Endothelial cell of umbilical vein (primary cell): ENCODE data around the gene STRA6. TPM values are rescaled to one million over a fixed set of nuclear protein-coding genes. Genes with fewer than 3 reads are reported as not detected.

Source experiments
- BruUV-seq: library from RNA; stranded (reverse); fragments of 400-500 nt; replicated peaks from 2 replicates; lab custom pipeline; 2021; lab: Mats Ljungman, UMichigan
- CTCF ChIA-PET: fragments of 300-600, 350-600 bp; sonication (Branson Sonifier 250); formaldehyde crosslinking; loops from one replicate; lab custom pipeline; 2021; ENCODE audit warnings: antibody characterized with exemption, inconsistent platforms; lab: Charles Lee
- POLR2A ChIA-PET: fragments of 300-600, 350-600 bp; sonication (Branson Sonifier 250); formaldehyde crosslinking; loops from one replicate; lab custom pipeline; 2021; ENCODE audit warnings: antibody characterized with exemption, inconsistent platforms; lab: Charles Lee
- DNase-seq: peaks from one replicate; pipeline ENCODE4 v3.0.0-alpha.2; 2011; ENCODE audit warnings: low read depth, low spot score
- FAIRE-seq: peaks from 2 replicates; lab custom pipeline; 2011; peaks lifted over from hg19 to GRCh38; lab: Jason Lieb, UNC
- H2AFZ ChIP-seq: 2 replicates; pipeline ENCODE4 v1.6.0; 2012; ENCODE audit warnings: low read depth, low read length, control low read depth, inconsistent platforms
- H3K27ac ChIP-seq: 2 replicates; pipeline ENCODE4 v1.5.1; 2011; ENCODE audit warnings: low read depth, mild to moderate bottlenecking, control low read depth, low read length, moderate library complexity; ENCODE audit not compliant: insufficient read depth
- H3K27me3 ChIP-seq, 2 experiments: 2 replicates each; pipeline versions ENCODE4 v1.6.0 to v1.6.1; 2011; ENCODE audit warnings: low read length in 2 of 2, mixed read lengths in 1 of 2; ENCODE audit not compliant: control insufficient read depth in 2 of 2, insufficient read depth in 2 of 2
- H3K36me3 ChIP-seq, 2 experiments: 2 replicates in 1 of 2; 3 replicates in 1 of 2; pipeline ENCODE4 v1.5.1; 2011; ENCODE audit warnings: low read length in 2 of 2, mild to moderate bottlenecking in 1 of 2, moderate library complexity in 1 of 2; ENCODE audit not compliant: control insufficient read depth in 2 of 2, insufficient read depth in 2 of 2; ENCODE audit errors: extremely low read depth in 1 of 2
- H3K4me1 ChIP-seq: 3 replicates; pipeline ENCODE4 v1.5.1; 2011; ENCODE audit warnings: mild to moderate bottlenecking, low read length; ENCODE audit not compliant: control insufficient read depth, insufficient read depth; ENCODE audit errors: extremely low read depth
- H3K4me2 ChIP-seq: 2 replicates; pipeline ENCODE4 v1.6.1; 2011; ENCODE audit warnings: low read length, control low read depth, mixed read lengths; ENCODE audit not compliant: insufficient read depth
- H3K4me3 ChIP-seq, 3 experiments: fragments of 200-600 bp in 1 of 3; sonication (generic), shearing (Covaris generic) in 1 of 3; replicated peaks in 1 of 3; 2 replicates each; pipeline ENCODE4 v1.5.1; 2011 to 2016; ENCODE audit warnings: control low read depth in 3 of 3, low read length in 3 of 3, mild to moderate bottlenecking in 2 of 3, inconsistent platforms in 1 of 3, low read depth in 1 of 3, moderate library complexity in 1 of 3; ENCODE audit not compliant: insufficient read depth in 1 of 3
- H3K79me2 ChIP-seq: 2 replicates; pipeline ENCODE4 v1.6.0; 2012; ENCODE audit warnings: low read length, inconsistent platforms; ENCODE audit not compliant: control insufficient read depth, insufficient read depth
- H3K9ac ChIP-seq: replicated peaks from 2 replicates; pipeline ENCODE3; 2011; ENCODE audit warnings: low read length, control low read depth; ENCODE audit not compliant: insufficient read depth; ENCODE audit errors: extremely low read depth
- H3K9me1 ChIP-seq: replicated peaks from 3 replicates; pipeline ENCODE4 v1.6.0; 2011; ENCODE audit warnings: mild to moderate bottlenecking, low read length; ENCODE audit not compliant: control insufficient read depth, insufficient read depth; ENCODE audit errors: extremely low read depth
- H3K9me3 ChIP-seq: replicated peaks from 2 replicates; pipeline ENCODE4 v1.5.1; 2012; ENCODE audit warnings: low read length, inconsistent platforms; ENCODE audit not compliant: control insufficient read depth, insufficient read depth
- H4K20me1 ChIP-seq: replicated peaks from 2 replicates; pipeline ENCODE3; 2011; ENCODE audit warnings: mild to moderate bottlenecking, low read length; ENCODE audit not compliant: control insufficient read depth, insufficient read depth; ENCODE audit errors: extremely low read depth
- CTCF ChIP-seq, 2 donors: IDR thresholded peaks; 1 replicate in 1 of 2; 2 replicates in 1 of 2; pipeline ENCODE4 v1.5.1; 2011; ENCODE audit warnings: low read length in 2 of 2, mild to moderate bottlenecking in 2 of 2, moderate library complexity in 2 of 2, control low read depth in 1 of 2, inconsistent platforms in 1 of 2, low read depth in 1 of 2; ENCODE audit not compliant: insufficient read depth in 1 of 2; ENCODE audit errors: extremely low read depth in 1 of 2
- EZH2 ChIP-seq: IDR thresholded peaks from 2 replicates; pipeline ENCODE4 v1.6.1; 2012; ENCODE audit warnings: borderline replicate concordance, low read depth, mild to moderate bottlenecking, moderate library complexity, low read length, inconsistent platforms; ENCODE audit not compliant: severe bottlenecking
- FOS ChIP-seq: IDR thresholded peaks from 2 replicates; pipeline ENCODE4 v1.6.1; 2011; ENCODE audit warnings: mild to moderate bottlenecking, low read length, moderate library complexity, borderline replicate concordance; ENCODE audit not compliant: insufficient read depth
- GATA2 ChIP-seq: IDR thresholded peaks from 2 replicates; pipeline ENCODE4 v1.7.0; 2011; ENCODE audit warnings: low read depth, mild to moderate bottlenecking, moderate library complexity, mixed read lengths, low read length; ENCODE audit not compliant: insufficient read length, insufficient read depth
- JUN ChIP-seq: IDR thresholded peaks from 2 replicates; pipeline ENCODE4 v1.6.1; 2011; ENCODE audit warnings: borderline replicate concordance, low read depth; ENCODE audit not compliant: insufficient read length, insufficient read depth
- MYC ChIP-seq: IDR thresholded peaks from one replicate; pipeline ENCODE4 v1.6.1; 2011; ENCODE audit warnings: mild to moderate bottlenecking, low read depth, low read length
- POLR2A ChIP-seq: IDR thresholded peaks from 2 replicates; pipeline ENCODE4 v1.6.1; 2012; ENCODE audit warnings: low read depth, mild to moderate bottlenecking, control low read depth, low read length
- POLR2AphosphoS5 ChIP-seq: IDR thresholded peaks from 2 replicates; pipeline ENCODE4 v1.6.1; 2012; ENCODE audit warnings: low read depth, mild to moderate bottlenecking, control low read depth, low read length, moderate library complexity; ENCODE audit not compliant: insufficient read depth
- dilution Hi-C: fragments of 300-500 bp; cut with MboI; formaldehyde crosslinking; loops from one replicate; pipeline ENCODE4 v1.15.0; 2019; ENCODE audit warnings: low sequenced_read_pairs; ENCODE audit not compliant: extremely low pct_ligation_motif_present
- intact Hi-C: fragments of 100-400 bp; cut with micrococcal nuclease; formaldehyde crosslinking; loops from one replicate; pipeline ENCODE4 v1.10.0; 2022
- polyA plus RNA-seq, 4 experiments: library from polyadenylated mRNA; depleted of rRNA in 3 of 4; stranded (reverse) in 3 of 4; unstranded in 1 of 4; fragments of >200 nt; gene quantifications; 2 replicates each; pipeline versions ENCODE4 v1.2.1 to v1.2.3, GENCODE V29; 2011 to 2012; ENCODE audit warnings: missing spikeins in 1 of 4
- total RNA-seq: library from RNA; stranded (reverse); gene quantifications from 2 replicates; pipeline ENCODE4 v1.2.3, GENCODE V29; 2021
- TF ChIP-seq, protein P1 (sequence below): IDR thresholded peaks from 2 replicates; pipeline ENCODE4 v1.6.1; 2011; ENCODE audit not compliant: insufficient read depth, insufficient read length

STRA6 gene
- total and polyA plus RNA-seq, 2 donors (not counting 3 experiments of a cell fraction or from before 2014, with no cell fraction given): not detected

DNA sequence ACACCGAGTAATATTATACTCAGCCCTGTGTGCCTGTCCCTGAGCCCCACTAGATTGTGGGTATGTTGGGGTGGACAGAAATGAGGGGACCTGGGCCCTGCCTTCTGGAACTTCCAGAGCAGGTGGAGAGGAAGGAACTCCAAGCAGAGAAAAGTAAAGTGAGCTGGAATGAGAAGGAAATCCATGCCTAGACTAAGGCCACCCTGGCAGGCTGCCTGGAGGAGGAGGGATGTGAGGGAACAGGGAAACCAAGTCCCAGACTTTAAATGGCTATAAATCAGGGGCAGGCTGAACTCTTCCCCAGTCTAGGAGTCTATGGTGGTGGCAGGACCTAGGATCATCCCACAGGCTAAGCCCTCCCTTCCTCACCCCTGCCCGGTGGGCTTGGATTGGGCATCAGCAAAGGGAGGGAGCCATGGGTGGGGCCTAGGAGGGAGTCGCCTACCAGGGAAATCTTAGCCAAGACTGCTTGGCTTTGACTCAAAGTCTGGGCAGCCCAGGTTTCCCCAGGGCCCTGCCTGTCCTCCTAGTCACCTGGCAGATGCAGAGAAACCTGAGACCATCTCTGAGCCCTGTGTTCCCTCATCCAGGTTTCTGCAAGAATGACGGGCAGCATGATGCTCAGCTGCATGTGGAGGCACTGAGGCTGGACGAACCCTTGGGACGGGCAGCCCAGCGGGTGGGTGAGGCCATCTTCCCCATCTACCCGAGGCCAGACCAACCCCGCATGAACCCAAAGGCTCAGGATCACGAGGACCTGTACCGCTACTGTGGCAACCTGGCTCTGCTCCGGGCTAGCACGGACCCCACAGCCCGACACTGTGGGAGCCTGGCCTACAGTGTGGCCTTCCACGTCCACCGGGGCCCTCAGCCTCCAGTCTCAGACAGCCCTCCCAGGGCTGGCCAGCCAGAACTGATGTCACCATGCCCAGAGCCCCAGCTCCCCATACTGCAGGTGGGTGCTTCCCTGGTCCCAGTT, 15.6 kb upstream of the STRA6 start:
- Histone ChIP-seq H3K79me2 (no peaks in the 10 kb centered on the region), H3K4me1 (no peaks in the 10 kb centered on the region), H3K9ac (no peak overlapping the region), H3K4me2 (no peak overlapping the region), H3K9me1 (no peaks in the 10 kb centered on the region), H3K27ac (no peak overlapping the region), H2AFZ (no peak overlapping the region), H3K4me3 (no peak overlapping the region), H3K36me3 (no peaks in the 10 kb centered on the region), H3K9me3 (no peaks in the 10 kb centered on the region), H3K27me3 (peaks cover 5 to 15% of the 10 kb centered on the region in 2 experiments), H4K20me1 (no peaks in the 10 kb centered on the region)
- FAIRE-seq (no peak), DNase-seq (no peak)
- BruUV-seq: no TSS peak
- intact Hi-C loops (no loop called here), dilution Hi-C loops (no loop called here)
- TF ChIP-seq JUN: no peak
- TF ChIP-seq, protein P1, sequence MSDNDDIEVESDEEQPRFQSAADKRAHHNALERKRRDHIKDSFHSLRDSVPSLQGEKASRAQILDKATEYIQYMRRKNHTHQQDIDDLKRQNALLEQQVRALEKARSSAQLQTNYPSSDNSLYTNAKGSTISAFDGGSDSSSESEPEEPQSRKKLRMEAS: no peak
- TF ChIP-seq GATA2: no peak
- no peak for TF ChIP-seq POLR2A
- no peak for TF ChIP-seq FOS
- no peak for TF ChIP-seq MYC
- TF ChIP-seq EZH2: no peak
- TF ChIP-seq CTCF (IDR thresholded peaks at IDR 0.05; ENCODE audit: extremely low read depth in 1 of 2, insufficient read depth in 1 of 2, low read depth in 1 of 2, low read length in 2 of 2): no peak
- no peak for TF ChIP-seq POLR2AphosphoS5
- CTCF ChIA-PET: no interaction called here
- POLR2A ChIA-PET: no interaction called here
